Putamen (tissue), 1 donor: Measurements from ENCODE around the gene DCTN4.
"Not testable (repeated sequence)": the region's sequence is repeated elsewhere in the genome, so short reads cannot be mapped to it uniquely, and the experiment has no call there.

ENCODE experiments used
- DNase-seq: peaks from one replicate; pipeline ENCODE4 v3.0.0-alpha.2; 2016; ENCODE audit warnings: low spot score

Gene DCTN4

DNA sequence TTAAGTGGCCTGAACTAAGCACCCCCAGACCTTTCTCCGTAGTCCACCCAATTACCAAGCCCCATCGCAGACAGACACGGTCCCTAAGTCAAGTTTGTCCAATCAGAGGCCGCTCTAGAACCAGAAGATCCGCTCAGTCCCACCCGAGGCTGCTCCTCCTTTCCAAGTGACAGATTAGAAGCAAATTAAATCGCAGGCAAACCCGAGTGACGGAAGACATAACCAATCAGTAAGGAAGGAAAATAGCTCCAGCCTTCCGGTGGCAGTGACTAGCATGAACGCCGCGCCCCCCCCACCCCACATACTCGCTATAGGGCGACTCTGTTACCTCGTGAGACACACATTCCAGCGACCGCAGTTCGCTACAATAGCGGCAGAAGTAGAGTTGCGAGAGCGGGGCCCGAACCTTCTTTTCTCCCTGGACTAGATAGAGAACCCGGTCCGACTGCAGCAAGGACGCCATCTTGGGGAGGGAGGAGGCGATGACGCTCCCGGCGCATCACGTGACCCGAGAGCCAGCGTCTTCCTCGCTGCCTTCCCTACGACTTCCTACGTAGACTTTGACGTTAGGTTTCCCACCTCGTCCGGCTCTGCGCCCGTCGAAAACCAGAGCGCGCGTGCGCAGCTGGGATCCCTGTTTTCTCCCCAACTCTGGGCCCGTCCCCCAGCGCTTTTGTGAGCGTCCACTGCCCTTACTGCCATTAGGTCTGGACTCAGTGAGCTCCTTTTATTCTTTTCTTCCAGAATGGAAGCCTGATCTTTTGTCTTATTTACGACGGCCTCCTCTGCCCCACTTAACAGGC lies at the start of gene DCTN4:
TSS of gene DCTN4 (minus strand) at position 487 of the 803 bp plus-strand sequence. CDS start at position 463, 24 bp downstream.
- DNase-seq: peak; percentile 100

DNA sequence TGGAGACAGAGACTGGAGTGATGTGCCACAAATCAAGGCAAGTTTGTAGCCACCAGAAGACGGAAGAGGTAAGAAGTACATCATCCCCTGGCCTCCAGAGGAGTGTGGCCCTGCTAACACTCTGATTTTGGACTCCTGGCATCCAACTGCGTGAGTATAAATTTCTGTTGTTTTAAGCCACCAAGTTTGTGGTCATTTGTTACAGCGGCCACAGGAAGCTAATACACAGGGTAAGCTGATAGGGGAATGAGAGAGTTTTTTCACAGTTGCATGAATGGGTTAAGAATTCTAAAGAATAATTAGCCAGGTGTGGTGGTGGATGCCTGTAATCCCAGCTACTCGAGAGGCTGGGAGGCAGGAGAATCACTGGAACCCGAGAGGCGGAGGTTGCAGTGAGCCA lies 45.6 kb upstream of the DCTN4 start:
- DNase-seq: no peak

DNA sequence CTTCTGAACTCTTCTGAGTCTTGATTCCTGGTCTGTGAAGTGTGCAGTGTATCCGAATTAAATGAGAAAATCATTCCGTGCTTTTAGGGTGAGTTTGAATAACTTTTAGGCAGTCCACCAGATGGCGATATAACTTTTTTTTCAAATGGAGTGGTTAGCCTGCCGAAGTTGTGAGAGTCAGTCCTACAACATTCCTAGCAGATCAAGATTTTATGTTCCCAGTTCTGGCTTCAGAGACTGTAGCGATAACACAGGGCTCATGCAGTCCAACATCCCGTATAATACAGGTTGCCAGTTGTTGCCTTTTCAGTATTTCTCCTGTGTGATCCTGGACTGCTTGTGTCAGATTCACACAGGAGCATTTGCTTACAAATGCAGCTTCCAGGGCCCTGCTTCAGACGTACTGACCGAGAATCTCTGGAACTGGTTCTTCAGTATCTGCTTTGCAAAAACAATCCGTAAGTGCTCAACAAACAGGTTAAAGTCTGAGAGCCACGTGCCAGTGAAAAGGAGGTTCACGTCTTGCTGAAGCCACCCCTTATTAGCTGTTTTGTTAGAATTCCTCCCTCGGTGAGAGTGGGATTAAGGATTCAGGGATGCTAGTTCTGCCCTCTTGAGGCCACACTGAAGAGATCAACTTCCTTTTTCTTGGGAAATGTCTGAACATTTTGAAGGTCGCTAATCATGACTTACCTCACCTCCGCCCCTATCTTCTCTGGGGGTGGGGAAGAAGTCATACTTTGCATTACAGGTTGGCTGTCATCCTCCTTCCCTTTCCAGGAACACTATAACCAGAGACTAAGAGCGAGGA lies 42.5 kb upstream of the DCTN4 start:
- DNase-seq: peak; percentile 40

DNA sequence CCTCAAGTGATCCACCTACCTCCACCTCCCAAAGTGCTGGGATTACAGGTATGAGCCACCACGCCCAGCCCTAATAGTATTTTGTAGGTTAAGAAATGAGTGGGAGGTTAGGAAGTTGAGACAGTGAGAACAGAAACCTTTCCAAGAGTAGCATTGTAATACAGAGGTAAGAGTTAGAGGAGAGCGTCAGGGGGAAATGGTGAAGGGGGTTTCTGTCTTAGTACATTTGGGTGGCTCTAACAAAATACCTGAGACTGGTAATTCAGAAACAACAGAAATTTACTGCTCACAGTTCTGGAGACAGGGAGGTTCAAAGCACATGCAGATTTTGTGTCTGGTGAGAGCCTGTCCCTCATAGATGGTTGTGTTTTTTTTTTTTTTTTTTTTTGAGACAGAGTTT lies 38.6 kb upstream of the DCTN4 start:
- DNase-seq: no peak

DNA sequence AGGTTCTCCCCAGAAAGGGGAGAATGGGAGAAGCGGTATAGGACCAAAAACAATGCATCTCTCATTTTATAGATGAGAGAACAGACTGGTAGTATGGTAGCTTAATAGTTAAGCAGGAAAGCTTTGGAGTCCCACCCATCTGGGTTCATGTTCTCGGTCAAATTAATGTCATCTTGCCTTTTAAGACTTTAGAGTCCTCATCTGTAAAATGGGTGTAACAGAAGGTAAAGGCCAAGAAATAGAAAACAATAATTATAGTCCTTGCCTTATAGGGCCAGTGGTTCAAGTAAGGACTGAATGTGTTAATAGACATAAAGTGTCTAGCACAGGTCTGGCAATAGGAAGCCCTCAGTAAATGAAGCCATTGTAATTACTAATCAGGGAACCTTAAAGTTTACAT lies 36.1 kb upstream of the DCTN4 start:
- no peak for DNase-seq

DNA sequence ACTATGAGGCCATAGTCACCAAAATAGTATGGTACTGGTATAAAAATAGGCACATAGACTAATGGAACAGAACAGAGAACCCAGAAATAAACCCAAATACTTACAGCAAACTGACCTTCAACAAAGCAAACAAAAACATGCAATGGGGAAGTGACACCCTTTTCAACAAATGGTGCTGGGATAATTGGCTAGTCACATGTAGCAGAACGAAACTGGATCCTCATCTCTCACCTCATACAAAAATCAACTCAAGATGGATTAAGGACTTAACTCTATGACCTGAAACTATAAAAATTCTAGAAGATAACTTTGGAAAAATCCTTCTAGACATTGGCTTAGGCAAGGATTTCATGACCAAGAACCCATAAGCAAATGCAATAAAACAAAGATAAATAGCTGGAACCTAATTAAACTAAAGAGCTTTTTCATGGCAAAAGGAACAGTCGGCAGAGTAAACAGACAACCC lies 34.6 kb upstream of the DCTN4 start:
- DNase-seq: not testable (repeated sequence)

DNA sequence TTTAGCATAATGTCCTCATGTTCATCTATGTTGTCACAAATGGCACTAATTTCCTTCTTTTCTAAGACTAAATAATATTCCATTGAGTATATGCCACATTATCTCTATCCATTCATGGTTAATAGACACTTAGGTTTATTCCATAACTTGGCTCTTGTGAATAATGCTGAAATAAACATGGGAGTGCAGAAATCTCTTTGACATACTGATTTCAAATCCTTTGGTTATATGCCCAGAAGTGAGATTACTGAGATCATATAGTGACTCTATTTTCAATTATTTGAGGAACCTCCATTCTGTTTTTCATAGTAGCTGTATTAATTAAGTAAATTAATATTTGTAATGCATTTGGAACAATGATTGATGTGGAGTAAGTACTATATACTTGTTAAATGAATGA lies 32.7 kb upstream of the DCTN4 start:
- no peak for DNase-seq

DNA sequence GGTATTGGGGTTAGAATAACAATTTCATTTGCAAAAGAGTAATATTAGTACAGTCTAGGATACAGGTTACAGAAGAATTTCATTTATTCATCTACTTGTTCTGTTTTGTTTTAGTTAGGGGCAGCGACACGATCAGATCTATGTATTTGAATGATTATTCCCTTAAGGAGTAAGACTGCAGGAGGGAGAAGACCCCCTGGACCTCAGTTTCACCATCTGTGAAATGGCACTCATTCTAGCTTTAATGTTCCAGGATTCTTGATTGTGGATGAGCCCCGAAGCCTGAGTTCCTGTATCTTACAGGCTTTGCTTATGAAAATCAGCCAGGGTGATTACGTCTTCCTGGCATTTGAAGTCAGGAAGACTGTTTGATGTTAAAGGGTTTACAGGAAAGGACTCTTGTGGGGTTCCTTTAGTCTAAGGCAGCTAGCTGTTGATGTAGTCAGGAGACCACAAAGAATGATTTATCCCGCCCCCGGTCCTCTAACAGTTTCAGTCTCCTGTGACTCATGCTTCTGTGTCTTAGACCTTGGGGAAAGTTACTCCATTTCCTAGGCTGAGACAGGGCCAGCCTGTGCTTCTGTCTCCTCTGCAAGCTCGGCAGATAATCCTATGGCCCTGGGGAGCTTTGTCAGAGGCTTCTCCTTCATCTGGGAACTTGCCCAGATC lies 31.3 kb upstream of the DCTN4 start:
- no peak for DNase-seq

DNA sequence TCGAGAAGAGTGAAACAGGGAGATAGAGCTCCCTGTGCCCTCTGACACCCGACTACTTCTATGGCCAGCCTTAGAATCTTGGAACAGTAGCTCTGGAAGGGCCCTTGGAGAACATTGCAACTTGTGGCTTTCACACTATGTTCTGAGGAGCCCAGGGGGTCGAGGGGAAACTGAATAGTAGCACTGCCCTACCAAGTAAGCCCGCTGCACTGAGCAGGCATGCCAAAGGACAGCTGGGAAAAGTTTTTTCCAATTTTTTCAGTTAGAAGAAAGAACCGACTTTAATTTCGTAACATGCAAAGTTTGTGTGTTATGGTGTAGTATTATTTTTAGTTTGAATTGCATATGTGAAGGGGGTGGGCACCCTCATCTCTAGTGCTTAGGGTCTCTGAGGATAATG lies 30.6 kb upstream of the DCTN4 start:
- no peak for DNase-seq

DNA sequence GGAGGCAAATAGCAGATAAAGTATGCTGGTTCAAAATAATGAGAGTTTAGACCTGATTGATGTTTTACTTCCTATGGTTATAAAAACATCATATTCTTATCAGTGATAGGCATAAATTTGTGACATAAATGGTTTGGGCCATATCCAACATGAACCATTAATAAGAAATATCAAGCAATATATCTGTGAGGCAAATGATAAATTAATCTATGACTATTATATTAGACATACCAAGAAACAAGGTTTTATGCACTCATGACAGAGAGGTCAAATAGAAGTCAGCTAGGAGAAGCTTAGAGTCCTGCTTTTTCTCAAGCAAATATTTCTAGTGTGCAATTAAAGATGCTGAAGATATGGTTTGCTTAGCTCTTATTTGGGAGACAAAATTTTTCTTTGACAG lies 30.2 kb upstream of the DCTN4 start:
- DNase-seq: no peak

DNA sequence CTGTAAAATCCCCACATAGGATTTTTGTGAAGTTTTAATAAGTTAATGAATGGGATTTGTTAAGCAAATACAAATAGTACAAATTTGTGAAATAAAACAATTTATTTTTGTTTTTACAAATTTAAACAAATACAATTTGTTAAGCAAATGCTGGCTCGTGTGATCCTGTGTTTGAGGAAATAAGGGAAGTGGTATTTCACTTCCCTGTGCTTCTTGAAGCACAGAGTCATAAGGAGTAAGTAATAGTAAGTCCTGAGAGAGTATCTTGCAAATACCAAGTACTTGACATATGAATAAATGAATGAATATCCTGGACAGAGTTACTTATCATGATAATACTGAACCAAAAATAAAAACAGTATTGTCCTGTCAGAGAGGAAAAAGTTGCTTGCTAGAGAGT lies 28.8 kb upstream of the DCTN4 start:
- no peak for DNase-seq

DNA sequence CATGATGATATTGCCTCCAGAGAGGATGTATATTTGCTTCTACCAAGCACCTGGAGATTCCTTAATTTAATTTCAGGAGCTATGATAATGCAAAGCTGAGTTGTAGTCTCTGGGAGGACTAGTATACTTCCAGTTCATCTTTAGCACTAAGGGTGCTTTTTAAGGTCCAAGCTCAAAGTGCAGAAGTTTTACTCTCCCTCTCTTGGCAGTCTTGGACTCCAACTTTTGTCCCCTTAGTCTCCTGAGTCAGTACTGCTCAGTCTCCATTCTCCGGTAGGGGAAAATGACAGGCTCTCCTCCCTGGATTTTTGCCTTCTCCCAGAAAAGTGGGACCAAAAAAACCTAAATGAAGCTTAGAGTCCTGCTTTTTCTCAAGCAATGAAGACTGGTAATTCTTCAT lies 28.1 kb upstream of the DCTN4 start:
- no peak for DNase-seq

DNA sequence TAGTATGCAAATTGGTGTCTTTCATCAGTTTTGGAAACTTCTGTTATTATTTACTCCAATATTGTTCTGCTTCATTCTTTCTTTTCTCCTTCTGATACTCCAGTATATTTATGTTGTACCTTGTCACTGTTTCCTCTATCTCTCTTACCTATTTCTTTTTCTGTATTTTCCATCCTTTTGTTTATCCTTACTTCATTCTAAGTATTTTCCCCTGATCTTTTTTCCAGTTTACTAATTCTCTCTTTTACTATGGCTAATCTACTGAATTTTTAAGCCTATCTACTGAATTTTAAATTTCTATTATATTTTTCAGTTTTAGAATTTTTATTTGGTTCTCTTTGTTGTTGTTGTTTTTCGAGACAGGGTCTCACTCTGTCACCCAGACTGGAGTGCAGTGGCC lies 27.1 kb upstream of the DCTN4 start:
- no peak for DNase-seq

DNA sequence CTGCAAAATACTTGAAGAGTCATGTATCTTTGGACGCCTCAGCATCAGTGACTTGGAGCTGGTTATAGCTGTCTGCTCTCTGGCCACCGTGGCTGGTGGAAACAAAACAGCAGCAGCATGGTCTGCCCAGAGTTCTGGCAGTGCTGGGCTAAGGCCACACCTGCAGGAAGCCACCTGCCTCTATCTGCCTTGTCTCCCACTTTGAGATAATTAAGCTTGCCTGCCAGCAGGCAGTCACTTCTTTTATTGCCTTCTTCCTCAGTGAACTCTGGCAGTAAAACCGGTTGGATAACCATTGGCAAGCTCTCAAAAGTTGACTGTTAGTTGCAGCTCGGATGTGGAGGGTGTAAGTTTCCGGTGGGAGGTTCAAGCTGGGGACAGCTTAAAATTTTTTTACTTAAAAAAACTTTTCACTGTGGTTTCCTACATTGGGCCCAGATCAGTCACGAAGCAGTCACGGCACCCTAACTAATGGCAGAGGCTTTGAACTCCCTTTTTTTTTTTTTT lies 24.7 kb upstream of the DCTN4 start:
- peak; percentile 32 for DNase-seq

DNA sequence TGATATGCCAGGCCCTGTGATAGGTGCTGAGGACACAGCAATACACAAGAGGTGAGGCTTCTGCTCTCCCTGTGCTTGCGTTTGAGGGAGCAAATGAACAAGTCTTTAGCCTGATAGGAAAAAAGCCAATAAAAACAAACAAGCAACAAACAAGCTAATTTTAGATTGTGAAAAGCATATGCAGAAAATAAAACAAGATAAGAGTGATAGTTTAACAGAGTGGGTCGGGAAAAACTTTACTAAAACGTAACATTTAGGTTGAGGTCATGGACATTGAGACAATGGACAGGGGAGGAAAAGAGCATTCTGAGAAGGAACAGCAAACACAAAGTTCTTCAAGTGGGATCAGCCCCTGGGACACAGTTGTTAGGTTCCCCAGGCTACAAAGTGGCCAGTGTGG lies 24.0 kb upstream of the DCTN4 start:
- DNase-seq: no peak

DNA sequence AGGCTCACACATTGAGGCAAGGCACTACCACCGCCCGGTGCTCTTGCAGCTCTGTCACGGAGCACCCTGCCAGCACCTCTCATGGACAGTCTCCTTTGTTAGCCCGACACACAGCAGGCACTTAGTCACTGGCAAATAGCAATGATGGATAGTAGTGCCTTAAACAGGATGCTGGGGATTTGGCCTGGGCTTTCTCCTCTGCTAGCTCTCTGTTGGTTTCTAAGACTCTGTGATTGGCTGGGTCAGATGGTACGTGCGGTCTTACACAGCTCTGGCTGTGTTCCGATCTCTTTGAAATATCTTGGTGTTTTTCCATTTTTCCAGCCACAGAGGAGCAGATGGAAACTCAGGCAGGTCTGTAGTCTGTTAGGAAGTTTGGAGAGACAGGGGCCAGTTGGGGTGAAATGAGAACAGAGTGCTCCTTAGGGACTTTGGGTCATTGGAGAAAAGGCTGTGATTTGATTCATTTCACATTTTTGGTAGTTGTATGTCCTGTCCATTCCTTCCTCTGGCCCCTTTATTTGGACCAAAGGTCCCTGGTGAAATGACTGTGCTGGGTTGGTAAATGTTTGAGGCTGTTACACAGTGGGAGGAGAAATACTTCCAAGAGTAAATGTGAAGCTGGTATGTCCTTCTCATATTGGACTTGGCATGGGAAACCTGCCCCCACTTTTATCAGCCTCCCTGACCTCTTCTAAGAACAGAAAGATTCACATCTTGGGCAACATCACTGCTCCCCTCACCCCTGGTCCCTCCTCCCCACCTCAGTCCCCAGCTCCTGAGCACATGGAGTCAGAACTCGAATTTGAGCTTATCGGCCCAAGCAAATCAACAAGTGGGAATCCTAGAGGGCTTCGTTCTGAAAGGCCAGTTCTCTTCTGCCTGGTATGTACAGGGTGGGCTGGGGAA lies 23.1 kb upstream of the DCTN4 start:
- peak; percentile 34 for DNase-seq

DNA sequence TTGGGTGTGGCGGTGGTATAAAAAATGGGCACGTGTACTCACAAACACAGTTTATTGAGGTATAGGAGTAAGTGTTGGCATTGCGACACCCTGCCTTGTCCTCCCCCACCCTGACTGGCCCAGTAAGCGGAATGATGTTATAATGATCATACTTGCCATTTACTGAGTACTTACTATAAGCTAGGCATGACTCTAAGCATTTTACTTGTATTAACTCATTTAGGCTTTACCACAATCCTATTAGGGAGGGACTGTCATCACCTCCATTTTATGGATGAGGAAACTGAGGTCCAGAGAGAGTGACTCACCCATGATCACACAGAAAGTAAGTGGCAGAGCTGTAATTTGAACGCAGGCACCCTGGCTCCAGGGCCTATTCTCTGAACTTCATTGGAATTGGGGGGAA lies 22.0 kb upstream of the DCTN4 start:
- no peak for DNase-seq

DNA sequence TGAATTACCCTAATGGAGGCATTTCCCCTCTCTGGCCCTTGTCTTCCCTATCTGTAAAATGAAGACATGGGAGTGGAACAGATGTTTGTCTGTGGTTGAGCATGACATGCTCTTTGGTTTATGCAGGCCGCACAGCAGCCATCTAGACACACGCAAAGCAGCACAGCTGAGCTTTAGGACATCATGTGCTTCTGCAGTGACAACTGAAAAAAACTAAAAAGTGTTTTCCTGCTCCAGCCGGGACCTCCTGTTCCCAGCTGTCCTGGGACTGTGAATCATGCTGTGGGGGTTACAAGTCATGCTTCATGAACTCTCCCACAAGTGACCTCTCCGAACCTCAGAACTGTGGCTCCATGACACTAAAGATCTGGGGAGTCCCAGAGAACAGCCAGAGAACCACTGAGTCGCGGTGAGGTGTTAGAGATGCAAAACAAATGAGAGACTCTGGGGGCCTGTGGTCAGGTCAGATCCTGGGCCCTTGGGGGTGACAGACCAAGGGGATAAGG lies 21.4 kb upstream of the DCTN4 start:
- no peak for DNase-seq

DNA sequence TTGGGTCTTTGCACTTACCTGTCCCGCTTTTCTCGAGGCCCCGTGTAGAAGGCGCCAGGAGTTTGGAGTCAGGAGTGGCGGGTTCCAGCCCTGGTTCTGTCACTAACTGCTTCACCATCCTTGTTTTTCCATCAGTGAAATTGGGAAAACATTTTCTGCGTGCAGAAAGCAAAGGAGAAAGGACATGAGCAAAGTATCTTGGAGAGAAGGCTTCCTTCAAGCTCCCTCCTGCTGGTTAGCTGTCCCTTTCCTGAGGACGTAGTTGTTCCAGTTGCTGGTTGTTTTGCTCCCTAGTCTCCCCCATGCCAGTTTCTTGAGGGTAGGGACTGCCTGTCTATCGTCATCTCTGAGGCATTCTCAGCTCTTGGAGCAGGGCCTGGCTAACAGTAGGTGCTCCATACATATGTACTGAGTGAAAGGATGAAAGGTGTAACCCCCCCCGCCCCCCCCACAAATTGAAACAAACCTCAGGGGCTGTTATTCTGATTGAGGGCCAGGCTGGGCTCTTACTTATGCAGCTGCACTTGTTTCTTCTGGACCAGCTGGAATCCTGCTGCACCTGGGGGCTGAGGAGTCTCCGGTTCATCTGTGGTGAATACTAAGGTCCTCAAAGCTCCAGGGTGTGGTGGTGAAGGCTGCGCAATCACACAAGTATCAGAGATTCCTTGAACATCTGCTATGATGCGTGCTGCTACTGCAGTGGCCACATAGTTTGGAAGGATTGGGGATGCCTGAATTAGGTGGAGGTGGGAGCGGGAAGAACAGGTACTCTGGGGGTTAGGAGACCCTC lies 20.8 kb upstream of the DCTN4 start:
- DNase-seq: no peak
